Stimulated activated naive CD4-positive, alpha-beta T cell treated with Interleukin-2 at 50 U/mL for 16 hours (primary cell): ENCODE measurements around the gene ATP2A3.
"Not testable (repeated sequence)": the region's sequence is repeated elsewhere in the genome, so short reads cannot be mapped to it uniquely, and the experiment has no call there.

ENCODE experiments used
- DNase-seq: peaks from one replicate; lab custom pipeline; 2025; lab: John Stamatoyannopoulos, UW

ATP2A3 gene

GRCh38 chr17:3991699-3992098 is 27.5 kb upstream of the ATP2A3 start:
- not testable (repeated sequence) for DNase-seq

GRCh38 chr17:3990386-3991127 is 26.3 kb upstream of the ATP2A3 start:
- no peak for DNase-seq

- no peak for DNase-seq
These were observed 25.0 kb upstream of the ATP2A3 start for GRCh38 chr17:3989041-3989886.

- DNase-seq, result no peak
These were observed 24.2 kb upstream of the ATP2A3 start for GRCh38 chr17:3988297-3989040.

- no peak for DNase-seq
These were observed 22.7 kb upstream of the ATP2A3 start for GRCh38 chr17:3986939-3987335.

- no peak for DNase-seq
These were observed 22.2 kb upstream of the ATP2A3 start for GRCh38 chr17:3986270-3986938.

GRCh38 chr17:3985846-3986245 is 21.6 kb upstream of the ATP2A3 start:
- no peak for DNase-seq

- no peak for DNase-seq
These were observed 19.6 kb upstream of the ATP2A3 start for GRCh38 chr17:3983606-3984484.

GRCh38 chr17:3982541-3983017 is 18.3 kb upstream of the ATP2A3 start:
- no peak for DNase-seq

- no peak for DNase-seq
These were observed 17.9 kb upstream of the ATP2A3 start for GRCh38 chr17:3982113-3982512.

- DNase-seq, result no peak
These were observed 17.2 kb upstream of the ATP2A3 start for GRCh38 chr17:3981455-3981854.

- no peak for DNase-seq
These were observed 16.3 kb upstream of the ATP2A3 start for GRCh38 chr17:3980381-3981014.

- DNase-seq, result no peak
These were observed 15.0 kb upstream of the ATP2A3 start for GRCh38 chr17:3979290-3979611.

- no peak for DNase-seq
These were observed 14.4 kb upstream of the ATP2A3 start for GRCh38 chr17:3978421-3979289.

- DNase-seq, result no peak
These were observed 13.2 kb upstream of the ATP2A3 start for GRCh38 chr17:3977387-3977786.

- no peak for DNase-seq
These were observed 12.5 kb upstream of the ATP2A3 start for GRCh38 chr17:3976675-3977171.

- DNase-seq, result no peak
These were observed 10.7 kb upstream of the ATP2A3 start for GRCh38 chr17:3974980-3975379.

GRCh38 chr17:3974138-3974687 is 10.0 kb upstream of the ATP2A3 start:
- DNase-seq, result no peak

- DNase-seq, result no peak
These were observed 9.4 kb upstream of the ATP2A3 start for GRCh38 chr17:3973495-3974137.
